Measurements from ENCODE around the gene RUFY3. TPM values are rescaled to one million over a fixed set of nuclear protein-coding genes. Genes with fewer than 3 reads are reported as not detected.
"Not testable (repeated sequence)": the region's sequence is repeated elsewhere in the genome, so short reads cannot be mapped to it uniquely, and the experiment has no call there.

RUFY3 gene
- polyA plus RNA-seq, 6 donors from 2014 or later, result 13.8 to 20.8 (median 14.4) TPM

DNA sequence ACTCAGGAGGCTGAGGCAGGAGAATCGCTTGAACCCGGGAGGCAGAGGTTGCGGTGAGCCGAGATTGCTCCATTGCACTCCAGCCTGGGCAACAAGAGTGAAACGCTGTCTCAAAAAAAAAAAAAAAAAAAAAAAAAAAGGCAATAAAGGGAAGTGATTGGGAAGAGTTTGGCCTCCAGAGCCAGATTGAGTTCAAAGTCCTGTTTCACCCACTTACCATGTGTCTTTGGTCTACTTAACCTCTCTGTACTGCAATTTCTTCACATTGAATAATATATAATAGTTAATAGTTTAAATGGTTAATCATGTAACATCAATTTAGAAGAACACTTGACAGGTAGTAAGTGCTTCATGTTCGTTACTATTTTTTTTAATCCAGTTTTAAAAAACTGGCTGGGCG lies 27.1 kb upstream of the RUFY3 start:
- ATAC-seq (ENCODE audit: low read depth in 2 of 2); H3K27me3 Mint-ChIP-seq; H3K4me3 Mint-ChIP-seq; H3K27ac Mint-ChIP-seq; DNase-seq; H3K9me3 Mint-ChIP-seq; H3K36me3 Mint-ChIP-seq: not testable (repeated sequence)
- H3K4me1 Mint-ChIP-seq, result peaks cover 8 to 30% (median 14%) of the 10 kb centered on the region in 3 donors

DNA sequence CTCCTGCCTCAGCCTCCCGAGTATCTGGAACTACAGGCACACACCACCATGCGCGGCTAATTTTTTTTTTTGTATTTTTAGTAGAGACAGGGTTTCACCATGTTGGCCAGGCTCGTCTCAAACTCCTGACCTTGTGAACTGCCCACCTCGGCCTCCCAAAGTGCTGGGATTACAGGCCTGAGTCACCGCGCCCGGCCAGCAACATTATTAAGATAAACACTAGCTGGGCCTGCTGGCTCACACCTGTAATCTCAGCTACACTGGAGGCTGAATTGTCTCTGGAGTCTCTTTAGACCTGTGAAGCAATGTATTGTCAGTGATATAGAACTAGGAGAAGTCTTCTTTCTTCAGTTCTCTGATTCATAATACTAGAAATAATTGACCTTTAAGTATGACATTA lies 23.3 kb upstream of the RUFY3 start:
- not testable (repeated sequence) for H3K9me3 Mint-ChIP-seq; H3K4me1 Mint-ChIP-seq; H3K27ac Mint-ChIP-seq; DNase-seq; H3K4me3 Mint-ChIP-seq; H3K36me3 Mint-ChIP-seq; ATAC-seq (ENCODE audit: low read depth in 2 of 2); H3K27me3 Mint-ChIP-seq

DNA sequence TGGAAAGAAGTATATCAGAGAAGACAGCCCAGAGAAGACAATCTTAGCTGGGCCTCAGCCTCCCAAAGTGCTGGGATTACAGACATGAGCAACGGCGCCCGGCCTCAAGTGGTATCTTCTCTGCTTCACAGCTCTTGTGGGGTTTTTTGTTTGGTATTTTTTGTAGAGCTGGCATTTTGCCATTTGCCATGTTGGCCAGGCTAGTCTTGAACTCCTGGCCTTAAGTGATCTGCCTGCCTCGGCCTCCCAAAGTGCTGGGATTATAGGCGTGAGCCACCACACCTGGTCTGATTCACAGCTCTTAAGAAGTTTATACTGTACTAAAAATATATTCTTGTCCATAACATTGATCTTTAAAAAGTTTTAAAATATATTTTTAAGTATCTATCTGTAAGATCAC lies 21.1 kb upstream of the RUFY3 start:
- H3K4me1 Mint-ChIP-seq, result peaks cover 14 to 18% (median 15%) of the 10 kb centered on the region in 3 donors
- no peak overlapping the region for H3K27ac Mint-ChIP-seq
- H3K4me3 Mint-ChIP-seq, result no peak overlapping the region
- no peaks in the 10 kb centered on the region for H3K27me3 Mint-ChIP-seq
- H3K9me3 Mint-ChIP-seq, result no peaks in the 10 kb centered on the region
- ATAC-seq (ENCODE audit: low read depth in 2 of 2) (no peak), DNase-seq (no peak)
- no peaks in the 10 kb centered on the region for H3K36me3 Mint-ChIP-seq

DNA sequence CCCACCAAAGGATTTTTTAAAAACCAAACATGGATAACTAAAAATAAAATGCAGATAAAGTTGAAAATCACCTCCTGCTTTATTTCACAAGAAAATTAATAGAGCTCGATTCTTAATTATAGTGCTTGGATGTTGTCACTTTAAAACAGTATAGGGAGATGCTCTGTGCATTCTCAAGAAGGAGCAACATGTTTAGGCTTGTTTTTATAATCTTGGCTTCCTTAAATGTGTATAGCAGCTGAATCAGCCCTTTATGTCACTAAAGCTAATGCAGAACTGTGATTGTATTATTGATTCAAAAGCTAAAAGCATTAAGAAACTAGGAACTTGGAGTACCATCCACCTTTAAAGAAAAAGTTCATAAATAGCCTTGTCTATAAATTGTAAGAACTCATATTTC lies 20.5 kb upstream of the RUFY3 start:
- DNase-seq (no peak), ATAC-seq (ENCODE audit: low read depth in 2 of 2) (no peak)
- no peak overlapping the region for H3K27ac Mint-ChIP-seq
- no peaks in the 10 kb centered on the region for H3K36me3 Mint-ChIP-seq
- H3K9me3 Mint-ChIP-seq, result no peaks in the 10 kb centered on the region
- H3K27me3 Mint-ChIP-seq, result no peaks in the 10 kb centered on the region
- no peak overlapping the region for H3K4me3 Mint-ChIP-seq
- H3K4me1 Mint-ChIP-seq, result peaks cover 17 to 24% (median 20%) of the 10 kb centered on the region in 3 donors

DNA sequence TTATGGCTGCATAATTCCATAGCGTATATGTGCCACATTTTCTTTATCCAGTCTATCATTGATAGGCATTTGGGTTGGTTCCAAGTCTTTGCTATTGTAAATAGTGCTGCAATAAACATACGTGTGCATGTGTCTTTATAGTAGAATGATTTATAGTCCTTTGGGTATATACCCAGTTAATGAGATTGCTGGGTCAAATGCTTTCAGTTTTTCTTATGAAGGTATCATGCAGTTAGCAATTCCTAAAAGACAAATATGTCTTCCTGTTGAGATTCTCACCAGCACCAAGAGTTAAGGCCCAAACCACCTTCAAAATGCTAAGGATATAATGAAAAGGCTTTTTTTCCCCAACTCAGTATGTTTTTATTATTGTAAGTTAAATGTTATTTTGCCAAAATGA lies 19.2 kb upstream of the RUFY3 start:
- Mint-ChIP-seq H3K4me1 (peaks cover 20 to 25% (median 23%) of the 10 kb centered on the region in 3 donors), H3K4me3 (peak overlapping the region in 1 of 8 donors; percentile 54), H3K27ac (peak overlapping the region in 1 of 6 donors; percentile 54)
- not testable (repeated sequence) for H3K9me3 Mint-ChIP-seq; H3K27me3 Mint-ChIP-seq; ATAC-seq (ENCODE audit: low read depth in 2 of 2); H3K36me3 Mint-ChIP-seq; DNase-seq

DNA sequence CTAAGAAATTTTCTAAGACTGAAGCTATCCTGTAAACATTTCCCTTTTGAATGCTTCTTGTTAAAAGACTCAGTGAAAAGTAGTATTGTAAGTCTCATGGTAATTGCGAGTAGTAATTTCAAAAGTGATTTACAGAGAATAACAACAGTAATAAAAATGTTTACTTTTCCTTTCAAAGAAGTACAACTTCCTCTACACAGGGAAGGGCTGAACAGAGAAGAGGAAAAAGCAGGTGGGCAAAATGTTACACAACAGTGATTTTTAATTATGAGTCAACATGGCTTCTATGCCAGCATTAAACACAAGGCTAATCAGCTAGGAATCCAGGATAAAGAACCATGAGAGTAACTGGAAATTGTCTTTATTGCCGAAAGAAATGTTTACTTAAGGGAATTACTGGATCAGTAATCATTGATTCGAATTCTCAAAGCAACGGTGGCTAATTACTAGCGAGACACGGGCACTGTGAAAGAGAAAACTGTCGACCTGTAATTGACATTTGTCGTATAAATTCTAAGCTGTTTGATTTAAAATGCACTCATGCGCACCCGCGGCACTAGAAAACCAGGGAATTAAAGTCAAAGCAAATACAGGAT lies 18.0 kb upstream of the RUFY3 start:
- Mint-ChIP-seq H3K4me3 (peak overlapping the region; percentile 88 to 98 (median 94)), H3K9me3 (no peaks in the 10 kb centered on the region), H3K27me3 (no peaks in the 10 kb centered on the region), H3K36me3 (no peaks in the 10 kb centered on the region), H3K27ac (peak overlapping the region; percentile 89 to 97 (median 94)), H3K4me1 (peaks cover 20 to 25% (median 23%) of the 10 kb centered on the region in 3 donors)
- no peak for DNase-seq
- ATAC-seq (ENCODE audit: low read depth in 2 of 2), result no peak

DNA sequence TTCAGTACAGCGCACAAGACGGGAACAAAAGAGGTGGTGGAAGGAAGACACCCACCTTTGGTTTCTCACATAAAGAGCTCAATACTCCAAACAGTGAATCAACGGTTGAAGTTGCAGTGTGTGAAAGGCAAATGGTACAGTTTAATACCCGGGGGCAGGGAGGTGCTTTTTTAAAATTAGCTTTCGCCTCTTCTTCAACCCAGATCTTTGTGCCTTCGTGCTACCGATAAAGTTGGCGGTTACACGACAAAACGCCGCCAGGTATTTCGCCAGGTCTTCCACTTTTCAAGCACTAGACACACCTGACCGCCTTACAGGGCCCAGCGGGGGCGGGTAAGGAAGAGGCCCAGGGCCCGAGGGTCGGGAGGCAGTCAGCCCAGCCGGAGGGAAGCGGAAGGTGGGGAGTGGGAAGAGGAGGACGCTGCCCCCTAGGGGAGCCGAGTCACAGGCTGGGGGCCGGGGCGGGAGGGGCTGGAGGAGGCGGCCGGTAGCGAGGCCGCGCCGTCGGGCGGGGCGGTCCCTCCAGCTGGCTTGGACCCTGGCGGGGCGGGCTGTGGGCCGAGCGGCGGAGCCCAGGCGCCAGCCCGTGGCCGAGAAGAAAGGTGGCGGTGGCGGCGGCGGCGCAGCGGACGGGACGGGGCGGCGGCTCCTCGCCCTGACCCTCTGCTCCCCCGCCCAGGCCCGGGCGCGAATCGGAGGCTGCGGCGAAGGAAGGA lies 17.4 kb upstream of the RUFY3 start:
- H3K36me3 Mint-ChIP-seq, result no peaks in the 10 kb centered on the region
- DNase-seq (peak; percentile 62), ATAC-seq (ENCODE audit: low read depth in 2 of 2) (peak; percentile 51 to 62)
- H3K27ac Mint-ChIP-seq, result peak overlapping the region; percentile 89 to 97 (median 94)
- H3K4me3 Mint-ChIP-seq, result peak overlapping the region; percentile 88 to 98 (median 94)
- H3K9me3 Mint-ChIP-seq, result no peaks in the 10 kb centered on the region
- no peaks in the 10 kb centered on the region for H3K27me3 Mint-ChIP-seq
- peaks cover 21 to 32% (median 23%) of the 10 kb centered on the region in 3 donors for H3K4me1 Mint-ChIP-seq

DNA sequence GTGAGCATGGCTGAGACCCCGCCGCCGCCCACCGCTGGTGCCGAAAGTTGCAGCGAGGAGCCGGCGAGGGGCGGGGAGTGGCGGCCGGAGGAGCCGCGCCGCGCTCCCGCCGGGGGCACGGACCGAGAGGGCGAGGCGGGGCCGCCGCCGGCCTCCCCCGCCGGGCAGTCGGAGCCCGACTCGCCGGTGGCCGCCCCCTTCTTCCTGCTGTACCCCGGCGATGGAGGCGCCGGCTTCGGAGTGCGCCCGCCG lies 16.9 kb upstream of the RUFY3 start:
- ATAC-seq (ENCODE audit: low read depth in 2 of 2) (no peak), DNase-seq (no peak)
- peak overlapping the region in 7 of 8 donors; percentile 40 to 97 (median 91) for H3K4me3 Mint-ChIP-seq
- H3K36me3 Mint-ChIP-seq, result no peaks in the 10 kb centered on the region
- peaks cover 23 to 33% (median 26%) of the 10 kb centered on the region in 3 donors for H3K4me1 Mint-ChIP-seq
- H3K27ac Mint-ChIP-seq, result peak overlapping the region in 2 of 6 donors; percentile 29 to 89
- H3K9me3 Mint-ChIP-seq, result no peaks in the 10 kb centered on the region
- no peaks in the 10 kb centered on the region for H3K27me3 Mint-ChIP-seq

DNA sequence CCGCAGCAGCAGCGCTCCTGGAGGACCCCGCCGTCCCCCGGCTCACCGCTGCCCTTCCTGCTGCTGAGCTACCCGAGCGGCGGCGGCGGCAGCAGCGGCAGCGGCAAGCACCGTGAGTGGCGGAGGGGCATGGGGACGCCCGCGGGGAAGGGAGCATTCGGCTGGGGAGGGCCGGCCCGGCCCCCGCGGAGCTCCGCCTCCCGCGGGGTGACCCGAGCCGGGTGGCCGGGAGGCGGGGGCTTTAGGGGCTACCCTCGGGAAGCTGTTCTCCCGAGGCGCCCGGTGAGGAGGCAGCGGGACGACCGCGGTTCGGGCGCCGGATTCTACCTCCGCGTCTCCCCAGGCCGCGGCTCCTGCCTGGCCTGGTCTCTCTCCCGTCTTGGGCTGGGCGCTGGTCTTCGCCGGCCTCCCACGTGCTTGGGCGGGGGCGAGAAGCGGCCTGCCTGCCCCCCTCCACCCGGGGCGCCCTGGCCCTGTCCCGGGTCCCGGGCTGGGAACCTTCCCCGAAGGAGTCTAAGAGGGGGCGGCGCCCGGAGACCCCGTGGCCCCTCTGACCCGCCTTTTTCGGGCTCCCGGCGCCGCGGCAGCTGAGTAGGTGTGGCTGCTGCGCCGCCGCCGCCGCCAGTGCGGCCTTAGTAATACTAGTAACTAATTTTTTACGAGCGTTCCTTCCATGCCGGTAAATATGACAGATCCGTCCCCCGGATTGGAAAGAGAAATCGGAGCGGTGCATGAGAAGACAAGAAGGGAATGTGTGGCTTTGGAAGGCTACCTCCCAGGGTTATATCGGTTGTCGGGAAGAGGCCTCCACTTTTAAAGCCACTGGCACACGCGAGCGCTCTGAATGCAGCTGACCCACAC lies 16.4 kb upstream of the RUFY3 start:
- no peaks in the 10 kb centered on the region for H3K9me3 Mint-ChIP-seq
- H3K36me3 Mint-ChIP-seq, result no peaks in the 10 kb centered on the region
- peak; percentile 76 for DNase-seq
- peak overlapping the region; percentile 23 to 94 (median 90) for H3K27ac Mint-ChIP-seq
- peak overlapping the region; percentile 88 to 98 (median 94) for H3K4me3 Mint-ChIP-seq
- peak; percentile 69 to 72 for ATAC-seq (ENCODE audit: low read depth in 2 of 2)
- H3K27me3 Mint-ChIP-seq, result no peaks in the 10 kb centered on the region
- H3K4me1 Mint-ChIP-seq, result peaks cover 23 to 33% (median 27%) of the 10 kb centered on the region in 3 donors

DNA sequence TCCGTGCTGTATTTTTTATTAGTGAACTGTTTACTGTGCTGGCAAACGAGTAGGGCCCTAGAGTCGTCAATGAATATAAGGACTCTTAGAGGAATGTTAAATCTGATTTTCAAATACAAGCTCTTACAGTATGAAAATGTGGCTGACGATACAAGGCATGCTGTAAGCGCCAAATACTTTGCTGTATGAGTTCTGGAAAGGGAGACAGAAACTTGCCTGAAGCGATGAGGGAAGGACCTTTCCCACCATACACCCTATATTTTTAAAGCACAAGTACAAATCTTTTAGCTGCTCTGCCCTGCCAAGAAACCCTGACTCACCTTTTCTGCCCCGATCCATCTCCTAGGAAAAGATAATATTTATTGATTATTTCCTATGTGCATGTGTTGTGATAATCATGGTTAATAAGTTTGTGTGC lies 15.7 kb upstream of the RUFY3 start:
- Mint-ChIP-seq H3K9me3 (no peaks in the 10 kb centered on the region), H3K4me1 (peaks cover 23 to 33% (median 27%) of the 10 kb centered on the region in 3 donors), H3K27me3 (no peaks in the 10 kb centered on the region)

DNA sequence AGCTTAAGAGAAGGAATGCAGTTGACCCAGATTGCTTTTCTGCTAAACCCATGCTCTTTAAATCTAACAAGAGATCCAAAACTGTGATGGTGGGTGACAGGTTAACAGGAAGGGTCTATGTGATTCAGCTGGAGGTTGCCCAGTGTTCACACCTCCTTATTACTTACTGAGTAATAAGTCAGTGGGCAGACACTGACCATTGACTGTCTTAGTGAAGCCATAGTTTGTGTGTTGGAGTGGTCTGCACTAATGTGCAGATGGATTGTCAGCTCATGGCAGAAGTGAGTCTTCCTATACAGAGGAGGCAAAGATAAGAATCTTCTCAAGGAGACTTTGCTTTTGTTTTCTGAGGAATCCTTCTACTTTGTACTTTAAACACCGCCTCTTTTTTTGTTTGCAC lies 15.2 kb upstream of the RUFY3 start:
- Mint-ChIP-seq H3K9me3 (no peaks in the 10 kb centered on the region), H3K4me1 (peaks cover 24 to 35% (median 27%) of the 10 kb centered on the region in 3 donors), H3K4me3 (peak overlapping the region; percentile 88 to 98 (median 94)), H3K27me3 (no peaks in the 10 kb centered on the region), H3K36me3 (no peaks in the 10 kb centered on the region), H3K27ac (peak overlapping the region in 5 of 6 donors; percentile 23 to 94 (median 88))
- DNase-seq (no peak), ATAC-seq (ENCODE audit: low read depth in 2 of 2) (no peak)

More for the DNA sequence above, 15.7 kb upstream of the RUFY3 start:
- H3K27ac Mint-ChIP-seq, result peak overlapping the region in 5 of 6 donors; percentile 23 to 94 (median 90)
- H3K4me3 Mint-ChIP-seq, result peak overlapping the region; percentile 88 to 98 (median 94)
- no peaks in the 10 kb centered on the region for H3K36me3 Mint-ChIP-seq
- ATAC-seq (ENCODE audit: low read depth in 2 of 2) (no peak), DNase-seq (no peak)

DNA sequence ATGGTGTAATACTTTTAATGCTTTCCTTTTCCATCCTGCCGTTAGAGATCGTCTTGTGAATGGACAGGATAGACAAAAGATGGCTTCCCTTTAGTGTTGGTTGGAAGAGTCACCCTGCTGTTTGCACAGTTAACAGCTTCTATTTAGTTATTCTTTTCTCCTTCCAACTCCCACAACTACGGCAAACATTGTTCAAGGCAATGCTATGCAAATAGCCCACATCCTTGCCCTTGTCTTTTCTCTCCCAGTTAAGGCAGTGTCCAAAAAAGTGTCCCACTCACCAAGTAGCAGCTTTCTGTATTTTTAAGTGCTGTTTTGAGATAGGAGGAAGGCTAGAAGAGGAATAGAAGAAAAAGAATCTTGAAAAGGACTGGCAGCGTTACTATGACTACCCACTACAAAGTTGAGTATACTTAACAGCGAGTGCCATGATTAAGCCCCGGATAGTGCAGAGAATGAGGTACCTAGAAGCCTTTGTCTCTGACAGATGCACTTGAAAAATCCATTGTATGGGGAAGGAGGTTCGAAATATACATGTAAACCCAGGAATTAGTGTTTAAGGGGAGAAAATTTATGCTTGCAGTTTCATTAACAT lies 12.1 kb upstream of the RUFY3 start:
- Mint-ChIP-seq H3K4me1 (peaks cover 38 to 50% (median 39%) of the 10 kb centered on the region in 3 donors), H3K36me3 (no peaks in the 10 kb centered on the region), H3K4me3 (peak overlapping the region in 1 of 8 donors; percentile 53), H3K27me3 (no peaks in the 10 kb centered on the region), H3K9me3 (no peaks in the 10 kb centered on the region), H3K27ac (peak overlapping the region in 1 of 6 donors; percentile 54)
- DNase-seq (no peak), ATAC-seq (ENCODE audit: low read depth in 2 of 2) (no peak)

DNA sequence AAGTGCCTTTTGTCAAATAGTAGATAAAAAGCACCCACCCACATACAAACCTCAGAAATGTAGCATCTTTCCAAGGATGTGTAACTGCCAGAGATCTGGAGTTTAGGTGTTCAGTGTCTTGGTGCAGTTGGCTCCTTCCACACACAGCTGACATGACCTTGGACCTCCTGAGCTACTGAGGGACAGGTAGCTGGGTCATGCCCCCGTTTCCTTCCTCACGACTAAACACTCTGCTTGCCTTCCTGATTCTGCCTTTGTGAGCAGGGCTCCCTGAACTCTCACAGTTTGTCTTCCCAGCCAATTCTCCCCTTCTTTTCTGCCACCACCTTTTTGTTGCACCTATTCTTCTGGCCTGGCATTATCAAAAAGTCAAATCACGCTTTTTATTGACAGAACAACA lies 10.2 kb upstream of the RUFY3 start:
- H3K27me3 Mint-ChIP-seq, result no peaks in the 10 kb centered on the region
- peaks cover 30 to 54% (median 37%) of the 10 kb centered on the region in 3 donors for H3K4me1 Mint-ChIP-seq
- no peak for ATAC-seq (ENCODE audit: low read depth in 2 of 2)
- H3K27ac Mint-ChIP-seq, result peak overlapping the region in 2 of 6 donors; percentile 80 to 83
- no peaks in the 10 kb centered on the region for H3K36me3 Mint-ChIP-seq
- no peaks in the 10 kb centered on the region for H3K9me3 Mint-ChIP-seq
- DNase-seq, result no peak
- H3K4me3 Mint-ChIP-seq, result peak overlapping the region in 1 of 8 donors; percentile 26
